COLO829 (cell line): ENCODE data around the gene CDH4.
"Not testable (repeated sequence)": the region's sequence is repeated elsewhere in the genome, so short reads cannot be mapped to it uniquely, and the experiment has no call there.

Experiments used
- DNase-seq: peaks from one replicate; pipeline ENCODE4 v3.0.0; 2012; ENCODE audit warnings: low spot score

CDH4 gene

DNA sequence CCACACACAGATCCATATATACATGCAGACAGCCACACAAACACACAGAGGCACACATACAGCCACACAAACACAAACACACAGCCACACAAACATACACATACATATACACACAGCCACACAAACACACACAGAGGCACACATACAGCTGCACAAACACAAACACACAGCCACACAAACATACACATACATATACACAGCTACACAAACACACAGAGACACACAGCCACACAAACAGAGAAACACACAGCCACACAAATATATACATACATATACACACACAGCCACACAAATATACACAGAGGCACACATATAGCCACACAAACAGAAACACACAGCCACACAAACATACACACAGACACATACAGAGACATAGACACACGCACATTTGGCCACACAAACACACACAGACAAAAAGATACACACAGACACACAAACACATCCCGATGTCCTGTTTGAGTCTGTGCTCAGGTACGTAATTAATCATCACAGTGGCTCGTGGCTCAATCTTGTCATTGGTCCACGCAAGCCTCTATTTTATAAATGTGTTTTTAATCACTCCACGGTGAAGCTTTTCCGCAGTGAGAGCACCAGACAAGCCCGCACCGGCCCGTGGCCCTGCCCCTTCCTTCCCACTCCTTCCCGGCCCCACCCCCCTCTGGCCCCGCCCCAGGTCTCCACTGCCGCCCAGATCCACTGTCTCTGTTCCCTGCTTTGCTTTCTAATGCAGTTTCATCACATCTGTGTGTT, 135.3 kb downstream of the CDH4 start:
- DNase-seq, result peak; percentile 52

- no peak for DNase-seq
Observed at GRCh38 chr20:61387954-61388348, 135.9 kb downstream of the CDH4 start.

- no peak for DNase-seq
Observed at GRCh38 chr20:61389077-61389476, 137.0 kb downstream of the CDH4 start.

DNA sequence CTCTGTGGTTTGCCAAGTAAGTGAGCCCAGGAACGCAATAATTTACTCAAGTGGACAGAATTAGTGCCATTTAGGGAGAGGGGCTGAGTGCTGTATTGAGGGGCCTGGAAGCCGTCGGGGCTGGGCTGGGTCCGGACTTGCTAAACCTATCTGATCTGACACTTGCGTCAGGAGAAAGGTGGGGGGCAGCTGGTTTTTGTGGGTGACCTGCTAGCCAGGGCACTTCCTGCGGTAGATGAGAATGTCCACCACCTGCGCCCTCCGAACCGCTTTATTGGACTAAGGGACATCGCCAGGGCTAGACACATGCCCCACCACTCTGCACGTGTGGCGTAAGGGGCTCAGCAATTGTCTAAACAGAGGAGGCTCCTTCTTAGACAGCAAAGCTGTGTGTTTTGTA, 139.1 kb downstream of the CDH4 start:
- no peak for DNase-seq

DNA sequence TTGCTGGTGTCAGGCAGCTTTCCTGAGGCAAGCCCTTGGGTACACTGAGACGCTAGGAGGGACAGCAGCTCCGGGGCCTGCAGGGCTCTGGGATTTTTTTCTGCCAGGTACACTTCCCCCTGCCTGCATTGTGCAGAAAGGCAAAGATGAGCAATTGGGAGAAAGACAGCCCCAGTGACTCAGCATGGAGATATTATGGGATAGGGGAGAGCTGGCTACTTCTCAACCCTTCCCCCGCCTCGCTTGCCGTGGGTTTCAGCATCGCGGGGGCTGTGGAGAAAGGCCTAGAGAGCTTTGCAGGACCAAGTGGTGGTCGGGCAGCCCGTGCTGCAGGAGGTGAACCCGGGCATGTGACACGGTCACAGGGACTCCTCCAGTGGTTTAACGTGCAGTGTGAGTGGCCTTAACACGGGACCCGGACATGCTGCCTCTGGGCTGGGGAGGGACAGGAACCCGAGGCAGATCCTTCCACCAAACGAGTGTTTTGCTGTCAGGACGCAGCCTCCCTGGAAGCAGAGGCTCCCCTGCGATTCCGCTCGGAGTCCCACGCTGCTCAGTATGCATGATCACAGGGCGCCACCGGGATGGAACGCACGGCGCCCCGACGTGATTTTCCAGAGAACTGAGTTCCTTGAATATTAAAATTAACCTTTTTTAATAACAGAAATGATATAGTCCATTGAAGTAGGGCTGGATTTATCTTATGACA, 139.9 kb downstream of the CDH4 start:
- no peak for DNase-seq

DNA sequence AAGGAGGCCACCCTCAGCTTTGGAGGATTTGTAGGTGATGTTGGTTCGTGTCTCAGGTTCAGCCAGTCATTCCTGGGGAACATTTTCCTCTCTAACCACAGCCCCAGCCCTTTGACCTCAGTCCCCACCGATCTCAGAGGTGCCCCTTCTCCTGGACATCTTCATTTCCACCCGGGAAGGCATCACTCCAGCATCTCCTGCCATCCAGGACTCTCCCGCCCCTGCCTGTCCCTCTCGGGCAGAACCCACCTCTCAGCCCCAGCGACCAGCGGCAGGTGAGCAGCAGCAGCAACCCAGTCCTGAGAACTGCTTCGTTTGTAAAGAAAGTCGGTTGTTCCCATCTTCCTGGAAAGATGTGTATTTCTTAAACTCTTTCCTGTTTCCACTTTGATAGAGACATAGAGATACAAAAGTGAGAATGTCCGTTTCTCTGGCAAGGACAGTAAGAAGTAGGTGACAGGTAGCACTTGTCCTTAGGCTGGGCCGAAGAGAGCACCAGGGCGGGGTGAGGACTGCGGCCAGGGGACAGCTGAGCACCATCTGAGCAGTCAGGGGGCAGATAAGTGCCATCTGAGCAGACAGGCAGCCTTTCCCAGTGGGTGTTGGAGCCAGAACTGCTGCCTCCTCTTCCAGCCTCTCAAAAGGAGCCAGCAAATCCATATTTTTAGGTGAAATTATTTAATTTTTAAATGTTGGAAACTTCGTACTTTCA, 142.2 kb downstream of the CDH4 start:
- no peak for DNase-seq

GRCh38 chr20:61396262-61396848, 144.3 kb downstream of the CDH4 start:
- no peak for DNase-seq

- no peak for DNase-seq
Observed at GRCh38 chr20:61397146-61397545, 145.1 kb downstream of the CDH4 start.

GRCh38 chr20:61397790-61398189, 145.7 kb downstream of the CDH4 start:
- DNase-seq, result no peak

DNA sequence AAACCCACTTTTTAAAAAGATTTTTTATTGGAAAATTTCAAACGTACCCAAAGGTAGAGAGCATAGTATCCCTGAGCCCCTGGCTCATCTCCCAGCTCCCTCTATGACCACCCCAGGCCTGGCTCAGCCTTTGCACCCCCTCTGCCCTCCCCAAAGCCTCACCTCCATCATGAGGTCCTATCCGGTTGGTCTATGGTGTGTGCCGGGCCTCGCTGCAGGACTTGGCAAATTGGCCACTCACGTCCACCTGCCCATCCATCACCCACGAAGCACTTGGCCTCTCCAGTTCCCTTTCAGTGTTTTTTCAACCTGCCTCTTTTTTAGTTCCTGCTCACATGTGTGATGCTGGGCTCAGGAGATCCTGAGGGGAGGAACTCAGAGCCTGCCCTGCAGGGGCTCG, 147.4 kb downstream of the CDH4 start:
- no peak for DNase-seq

GRCh38 chr20:61400499-61400898, 148.4 kb downstream of the CDH4 start:
- no peak for DNase-seq

DNA sequence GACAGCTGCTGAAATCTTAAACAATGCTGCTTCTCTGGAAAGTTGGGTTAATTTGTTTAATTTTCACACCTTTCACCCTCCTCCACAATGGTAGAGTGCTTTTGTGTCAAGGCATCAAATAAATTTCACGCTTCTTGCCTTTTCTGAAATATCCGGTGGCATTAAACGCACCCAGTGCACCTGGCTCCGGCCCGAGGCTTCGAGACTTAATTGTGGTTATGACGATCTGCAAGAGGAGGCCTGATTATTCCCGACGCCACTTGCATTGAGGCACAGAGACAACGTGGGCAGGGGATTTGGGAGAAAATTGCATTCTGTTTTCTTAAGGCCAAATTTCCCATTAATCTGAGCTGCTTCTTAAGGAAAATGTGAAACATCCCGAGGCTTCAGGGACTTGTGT, 152.2 kb downstream of the CDH4 start:
- no peak for DNase-seq

DNA sequence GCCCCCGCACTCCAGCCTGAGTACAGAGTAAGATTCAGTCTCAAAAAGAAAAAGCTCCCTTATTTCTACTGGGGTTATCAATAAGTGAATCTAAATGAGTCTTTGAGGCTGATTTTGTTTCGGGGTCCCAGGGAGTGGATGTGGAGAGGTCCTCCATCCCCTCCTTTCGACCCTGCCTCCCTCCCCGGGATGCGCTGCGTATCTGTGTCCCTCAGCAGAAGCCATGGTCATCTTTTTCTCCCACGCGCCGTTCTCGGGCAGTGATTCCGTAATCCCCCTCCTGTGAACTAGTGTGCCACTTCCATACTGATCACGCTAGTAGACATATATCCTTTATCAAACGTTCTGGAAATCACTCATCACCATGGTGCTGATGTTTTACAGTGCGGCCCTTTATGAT, 152.9 kb downstream of the CDH4 start:
- no peak for DNase-seq

- DNase-seq, result not testable (repeated sequence)
Observed at GRCh38 chr20:61406773-61407172, 154.7 kb downstream of the CDH4 start.

DNA sequence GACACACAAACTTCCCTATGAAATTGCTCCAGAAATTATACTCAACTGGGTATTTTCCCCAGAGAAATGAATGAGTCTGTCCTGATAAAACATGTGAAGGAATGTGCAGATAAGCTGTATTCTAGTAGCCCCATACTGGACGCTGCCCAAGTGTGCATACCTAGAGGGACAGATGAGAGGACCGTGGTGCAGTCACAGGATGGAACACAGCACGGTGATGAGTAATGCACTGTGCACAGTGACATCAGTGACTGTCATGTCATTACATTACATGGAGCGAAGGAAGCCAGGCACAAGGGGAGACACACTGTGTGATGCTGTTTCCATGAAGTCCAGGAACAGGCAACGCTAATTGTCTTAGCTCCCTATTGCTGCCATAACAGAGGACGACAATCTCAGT, 155.5 kb downstream of the CDH4 start:
- no peak for DNase-seq

GRCh38 chr20:61408951-61409740, 157.1 kb downstream of the CDH4 start:
- no peak for DNase-seq

GRCh38 chr20:61411743-61412142, 159.7 kb downstream of the CDH4 start:
- no peak for DNase-seq

GRCh38 chr20:61413752-61414151, 161.7 kb downstream of the CDH4 start:
- DNase-seq, result no peak

GRCh38 chr20:61414455-61414991, 162.5 kb downstream of the CDH4 start:
- peak; percentile 87 for DNase-seq

DNA sequence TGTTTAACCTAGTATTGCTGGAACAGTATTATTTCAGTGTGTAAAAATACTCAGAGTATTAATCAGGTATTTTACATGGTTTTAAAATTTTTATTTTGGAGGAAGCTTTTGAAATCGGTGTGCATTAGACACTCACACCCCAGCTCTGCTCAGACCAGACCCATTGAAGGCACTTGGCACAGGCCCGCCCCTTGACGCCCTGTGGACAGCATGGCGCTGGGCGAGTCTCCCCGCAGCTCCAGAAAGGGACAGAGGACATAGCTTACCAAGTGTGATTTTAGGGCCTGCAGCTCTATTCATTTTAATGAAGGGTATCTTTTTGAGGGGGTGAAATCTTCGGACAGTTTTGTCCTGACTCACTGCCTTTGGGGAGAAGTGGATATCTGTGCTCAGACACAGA, 164.5 kb downstream of the CDH4 start:
- DNase-seq, result no peak

- DNase-seq, result no peak
Observed at GRCh38 chr20:61417221-61417941, 165.3 kb downstream of the CDH4 start.
